Lower leg skin (tissue), 4 donors: ENCODE results near the gene TLCD1. TPM values are rescaled to one million over a fixed set of nuclear protein-coding genes. Genes with fewer than 3 reads are reported as not detected.
A peak's percentile ranks its signal among the peaks of the same experiment; 100 is the strongest.

Experiments used
- DNase-seq, 2 donors: peaks; one replicate each; pipeline ENCODE4 v3.0.0-alpha.2; 2019; ENCODE audit warnings: low spot score in 2 of 2
- H3K4me3 ChIP-seq: fragments of 200-600 bp; sonication (generic); 2 replicates; pipeline ENCODE4 v1.5.1; 2017; ENCODE audit warnings: mild to moderate bottlenecking, low read depth; ENCODE audit not compliant: poor library complexity, severe bottlenecking
- POLR2A ChIP-seq, 2 donors: fragments of 450-650 bp; IDR thresholded peaks; one replicate each; pipeline ENCODE4 v1.6.1; 2016 to 2017; ENCODE audit warnings: antibody characterized with exemption in 2 of 2, mild to moderate bottlenecking in 1 of 2, moderate library complexity in 1 of 2
- WGBS, 2 donors: methylation state at CpG; one replicate each; pipeline ENCODE4 v1.1.5; 2018; 5-methylcytosine and 5-hydroxymethylcytosine counted together
- intact Hi-C: fragments of 100-400 bp; cut with DNase I; formaldehyde crosslinking; loops from one replicate; pipeline ENCODE4 v1.15.0; 2023; ENCODE audit warnings: low total_unique reads
- total RNA-seq, 4 donors: library from RNA; depleted of rRNA; stranded (reverse); fragments of >200 nt; gene quantifications; one replicate each; pipeline ENCODE4 v1.1.0, GENCODE V29; 2016
- TF ChIP-seq, protein P1 (sequence below), 3 donors: fragments of 450-650 bp; IDR thresholded peaks; one replicate each; pipeline ENCODE4 v1.5.1; 2016; ENCODE audit warnings: antibody characterized with exemption in 3 of 3, mild to moderate bottlenecking in 3 of 3, moderate library complexity in 2 of 3

TLCD1 gene
- total RNA-seq, 4 donors from 2014 or later: 9.4 to 33.6 (median 23.5) TPM

DNA sequence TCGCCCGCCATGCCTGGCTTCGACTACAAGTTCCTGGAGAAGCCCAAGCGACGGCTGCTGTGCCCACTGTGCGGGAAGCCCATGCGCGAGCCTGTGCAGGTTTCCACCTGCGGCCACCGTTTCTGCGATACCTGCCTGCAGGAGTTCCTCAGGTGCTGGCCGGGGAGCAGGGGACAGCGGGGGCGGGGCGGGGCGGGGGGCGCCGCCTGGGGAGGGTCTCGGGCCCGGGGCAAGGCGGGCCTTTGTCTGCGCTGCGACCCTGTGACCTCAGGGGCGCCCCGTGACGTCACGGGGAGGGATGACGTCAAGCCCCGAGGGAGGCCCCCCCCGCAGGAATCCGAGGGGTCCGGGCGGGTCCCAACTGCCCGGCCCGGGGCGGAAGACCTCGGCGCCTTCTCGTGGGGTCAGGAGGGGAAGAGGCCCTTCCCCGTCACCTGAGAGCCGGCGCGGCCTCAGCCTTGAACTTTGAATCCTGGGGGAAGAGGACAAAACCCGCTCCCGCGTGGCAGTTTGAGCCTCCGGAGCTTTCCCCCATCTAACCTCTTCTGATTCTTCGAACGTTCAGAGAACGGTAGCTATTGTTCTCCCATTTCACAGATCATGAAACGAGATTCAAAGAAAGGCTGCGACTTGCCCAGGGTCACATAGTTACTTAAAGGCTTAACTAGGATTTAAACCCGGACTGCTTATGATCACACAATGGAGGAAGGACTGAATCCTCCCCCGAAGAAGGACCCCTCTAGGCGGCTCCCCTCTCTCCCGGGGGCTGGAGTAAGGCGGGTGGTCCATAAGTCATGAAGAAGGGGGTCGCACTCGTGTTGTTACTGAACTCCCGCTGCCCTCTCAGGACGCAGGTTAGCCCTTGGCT, 18.3 kb upstream of the TLCD1 start:
- intact Hi-C loops: no loop called here
- no peak for DNase-seq
- peak overlapping the region; percentile 32 for H3K4me3 ChIP-seq
- TF ChIP-seq, protein P1, sequence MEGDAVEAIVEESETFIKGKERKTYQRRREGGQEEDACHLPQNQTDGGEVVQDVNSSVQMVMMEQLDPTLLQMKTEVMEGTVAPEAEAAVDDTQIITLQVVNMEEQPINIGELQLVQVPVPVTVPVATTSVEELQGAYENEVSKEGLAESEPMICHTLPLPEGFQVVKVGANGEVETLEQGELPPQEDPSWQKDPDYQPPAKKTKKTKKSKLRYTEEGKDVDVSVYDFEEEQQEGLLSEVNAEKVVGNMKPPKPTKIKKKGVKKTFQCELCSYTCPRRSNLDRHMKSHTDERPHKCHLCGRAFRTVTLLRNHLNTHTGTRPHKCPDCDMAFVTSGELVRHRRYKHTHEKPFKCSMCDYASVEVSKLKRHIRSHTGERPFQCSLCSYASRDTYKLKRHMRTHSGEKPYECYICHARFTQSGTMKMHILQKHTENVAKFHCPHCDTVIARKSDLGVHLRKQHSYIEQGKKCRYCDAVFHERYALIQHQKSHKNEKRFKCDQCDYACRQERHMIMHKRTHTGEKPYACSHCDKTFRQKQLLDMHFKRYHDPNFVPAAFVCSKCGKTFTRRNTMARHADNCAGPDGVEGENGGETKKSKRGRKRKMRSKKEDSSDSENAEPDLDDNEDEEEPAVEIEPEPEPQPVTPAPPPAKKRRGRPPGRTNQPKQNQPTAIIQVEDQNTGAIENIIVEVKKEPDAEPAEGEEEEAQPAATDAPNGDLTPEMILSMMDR (IDR thresholded peaks at IDR 0.05): no peak
- no peak for TF ChIP-seq POLR2A (IDR thresholded peaks at IDR 0.05)
- 1 to 2% methylated on average over 43 to 46 of the region's 61 CpGs for WGBS, 2 donors

DNA sequence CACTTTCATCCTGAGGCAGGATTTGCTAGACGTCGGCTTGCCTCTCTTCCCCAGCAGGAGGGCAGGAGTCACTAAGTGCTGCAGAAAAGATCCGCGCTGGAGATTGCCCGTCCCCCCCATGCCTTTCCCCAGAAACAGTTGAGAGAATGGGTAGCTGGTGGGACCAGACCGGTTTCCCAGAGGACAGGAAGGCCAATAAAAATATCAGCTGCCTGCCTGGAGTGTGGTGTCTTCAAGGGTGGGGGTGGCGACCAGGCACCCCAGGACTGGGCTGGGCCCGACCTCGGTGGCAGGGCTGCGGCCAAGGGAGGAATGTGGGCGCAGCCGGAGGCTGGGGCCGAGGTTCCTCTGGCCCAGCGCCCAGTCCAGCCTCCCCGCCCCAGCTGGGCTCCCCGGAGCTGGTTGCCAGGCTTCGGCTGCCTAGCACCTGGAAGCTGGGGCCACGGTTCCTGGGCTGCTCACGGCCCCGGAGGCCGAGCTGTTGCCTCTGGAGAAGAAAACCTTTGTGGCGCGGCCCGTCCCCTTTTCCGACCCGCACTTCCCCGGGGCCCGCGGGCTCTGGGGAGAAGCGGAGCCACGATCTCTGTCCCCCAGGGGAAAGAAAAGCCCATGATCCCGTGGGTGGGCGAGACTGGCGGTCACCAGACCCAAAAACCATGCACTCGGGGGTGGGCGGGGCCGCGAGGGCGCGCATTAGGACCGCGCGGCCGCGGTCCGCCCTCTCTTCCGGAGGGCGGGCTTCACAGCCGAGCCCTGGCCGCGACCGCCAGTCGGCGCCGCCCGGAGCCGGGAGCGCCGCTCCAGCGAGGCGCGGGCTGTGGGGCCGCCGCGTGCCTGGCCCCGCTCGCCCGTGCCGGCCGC, 17.4 kb upstream of the TLCD1 start, which contains the start of gene TRAF4:
Gene TRAF4, plus strand, starts transcription at position 769 of the 861 bp plus-strand sequence. CDS start 102 bp downstream, outside the sequence.
- WGBS, 2 donors: 1% methylated on average over 35 to 59 of the region's 70 CpGs
- DNase-seq: peak; percentile 69 to 94
- TF ChIP-seq, protein P1 (IDR thresholded peaks at IDR 0.05): no peak
- peak in 1 of 2 donors; percentile 58 for TF ChIP-seq POLR2A (IDR thresholded peaks at IDR 0.05)
- intact Hi-C loops: no loop called here
- peak within 1 kb of the TSS; percentile 37 for H3K4me3 ChIP-seq

DNA sequence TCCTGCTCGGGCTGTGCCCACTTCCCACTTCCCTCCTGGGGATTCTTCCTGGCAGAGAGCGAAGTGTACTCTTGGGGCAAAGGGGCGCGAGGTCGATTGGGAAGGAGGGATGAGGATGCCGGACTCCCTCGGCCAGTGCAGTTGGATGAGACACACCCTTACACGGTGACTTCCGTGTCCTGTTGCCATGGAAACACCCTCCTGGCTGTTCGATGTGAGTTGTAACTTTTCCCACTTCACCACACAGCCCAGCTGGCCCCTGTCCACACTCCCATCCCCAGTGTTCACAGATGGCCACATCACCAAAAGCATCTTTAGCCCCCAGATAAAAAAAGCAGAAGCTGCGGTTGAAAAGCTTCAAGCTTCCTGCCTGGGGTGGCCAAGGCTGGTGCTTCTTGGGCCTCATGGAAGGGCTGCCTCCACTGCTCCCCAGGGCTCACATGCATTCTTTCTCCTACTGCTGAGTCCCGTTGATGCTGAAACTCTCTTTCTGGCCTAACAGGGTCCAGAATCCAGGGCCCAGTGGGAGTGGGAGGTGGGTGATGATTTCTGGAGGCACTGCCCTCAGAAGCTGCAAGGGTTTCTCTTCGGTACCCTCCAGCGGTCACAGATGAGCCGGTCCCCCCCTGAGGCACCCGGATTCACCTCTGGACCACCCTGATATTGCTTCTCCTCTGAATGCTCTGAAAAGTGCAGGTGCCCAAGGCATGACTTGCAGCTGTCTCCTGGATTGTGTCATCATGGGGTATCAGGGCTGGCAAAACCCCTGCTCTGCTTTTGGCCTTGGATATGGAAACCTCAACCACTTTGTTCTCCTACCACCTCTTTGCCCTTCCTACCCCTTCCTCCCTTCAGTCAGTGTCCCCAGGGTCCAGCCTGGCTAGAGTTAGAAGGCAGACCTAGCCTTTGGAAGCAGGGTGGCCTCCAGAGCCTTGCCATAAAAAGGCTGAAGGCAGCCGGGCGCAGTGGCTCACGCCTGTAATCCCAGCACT, 15.6 kb upstream of the TLCD1 start:
- 72 to 75% methylated on average over 17 to 19 of the region's 19 CpGs for WGBS, 2 donors

DNA sequence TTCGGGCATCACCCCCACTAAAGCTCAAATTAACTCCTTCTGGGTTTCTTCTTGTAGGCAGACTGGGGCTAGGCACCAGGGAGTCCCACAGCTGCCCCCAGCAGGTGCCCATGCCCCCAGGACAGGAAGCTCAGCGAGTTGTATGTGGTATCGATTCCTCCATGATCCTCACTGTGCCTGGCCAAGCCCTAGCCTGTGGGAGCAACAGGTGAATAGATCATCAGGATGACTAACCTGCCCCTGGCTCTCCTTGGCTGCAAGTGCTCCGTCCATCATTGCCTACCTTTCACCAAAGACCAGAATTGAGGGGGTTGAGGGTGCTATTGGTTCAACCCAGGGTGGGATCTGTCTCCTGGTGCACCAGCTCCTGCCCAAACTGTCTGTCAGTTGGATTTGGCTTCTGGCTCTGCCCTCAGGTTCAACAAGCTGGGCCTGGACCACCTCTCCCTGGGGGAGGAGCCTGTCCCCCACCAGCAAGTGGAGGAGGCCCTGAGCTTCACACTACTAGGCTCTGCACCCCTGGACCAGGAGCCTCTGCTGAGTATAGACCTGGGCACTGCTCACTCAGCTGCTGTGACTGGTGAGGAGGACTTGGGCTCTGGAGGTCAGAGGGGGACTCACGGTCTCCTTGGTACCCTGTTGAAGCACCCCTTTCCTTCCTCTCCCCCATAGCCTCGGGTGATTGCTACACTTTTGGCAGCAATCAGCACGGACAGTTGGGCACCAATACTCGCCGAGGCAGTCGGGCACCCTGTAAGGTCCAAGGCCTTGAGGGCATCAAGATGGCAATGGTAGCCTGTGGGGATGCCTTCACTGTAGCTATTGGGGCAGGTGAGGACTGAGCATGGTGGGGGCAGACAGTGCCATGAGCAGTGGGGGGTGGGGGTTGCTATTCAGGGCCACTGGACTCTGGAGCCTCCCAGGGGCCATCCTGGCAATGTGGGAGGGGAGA, 14.6 kb upstream of the TLCD1 start:
- intact Hi-C loops: no loop called here
- 66 to 76% methylated on average over 3 to 10 of the region's 10 CpGs for WGBS, 2 donors
- TF ChIP-seq, protein P1 (IDR thresholded peaks at IDR 0.05): no peak
- TF ChIP-seq POLR2A (IDR thresholded peaks at IDR 0.05): no peak
- no peak overlapping the region for H3K4me3 ChIP-seq
- no peak for DNase-seq

More for the DNA sequence above, 15.6 kb upstream of the TLCD1 start:
- intact Hi-C loops: no loop called here
- H3K4me3 ChIP-seq: no peak overlapping the region
- TF ChIP-seq, protein P1 (IDR thresholded peaks at IDR 0.05): no peak
- no peak for TF ChIP-seq POLR2A (IDR thresholded peaks at IDR 0.05)
- DNase-seq: no peak
